Trophoblast cell (in vitro differentiated cells and primary cell): ENCODE data around the gene CTNNA1.

Source experiments
- DNase-seq, 2 donors: peaks; one replicate each; pipeline ENCODE4 v3.0.0-alpha.2; 2016
- H2AFZ ChIP-seq: 2 replicates; pipeline ENCODE4 v1.6.1; 2013; ENCODE audit warnings: low read length, moderate library complexity, mild to moderate bottlenecking; ENCODE audit not compliant: insufficient read depth, poor library complexity
- H2AK5ac ChIP-seq: 2 replicates; pipeline ENCODE4 v1.6.1; 2013; ENCODE audit warnings: mild to moderate bottlenecking, low read length
- H2BK120ac ChIP-seq: 2 replicates; pipeline ENCODE4 v1.6.1; 2013; ENCODE audit warnings: low read length, mild to moderate bottlenecking, moderate library complexity; ENCODE audit not compliant: insufficient read depth, poor library complexity
- H2BK12ac ChIP-seq: 2 replicates; pipeline ENCODE4 v1.6.1; 2013; ENCODE audit warnings: mild to moderate bottlenecking, low read length, moderate library complexity
- H2BK5ac ChIP-seq: 2 replicates; pipeline ENCODE4 v1.6.1; 2013; ENCODE audit warnings: low read length, low read depth, moderate library complexity, mild to moderate bottlenecking; ENCODE audit not compliant: poor library complexity
- H3K14ac ChIP-seq: 2 replicates; pipeline ENCODE4 v1.6.1; 2013; ENCODE audit warnings: mild to moderate bottlenecking, low read length
- H3K18ac ChIP-seq: 2 replicates; pipeline ENCODE4 v1.6.1; 2013; ENCODE audit warnings: mild to moderate bottlenecking, low read length
- H3K23ac ChIP-seq: 2 replicates; pipeline ENCODE4 v1.6.1; 2013; ENCODE audit warnings: low read length
- H3K27ac ChIP-seq: 2 replicates; pipeline ENCODE4 v1.5.1; 2013; ENCODE audit warnings: low read depth, mild to moderate bottlenecking, inconsistent platforms, low read length, moderate library complexity
- H3K27me3 ChIP-seq: 2 replicates; pipeline ENCODE4 v1.6.1; 2013; ENCODE audit warnings: inconsistent platforms, mild to moderate bottlenecking, low read length, moderate library complexity; ENCODE audit not compliant: insufficient read depth
- H3K36me3 ChIP-seq, 2 experiments: 1 replicate in 1 of 2; 2 replicates in 1 of 2; pipeline ENCODE4 v1.6.1; 2013; ENCODE audit warnings: low read length in 2 of 2, mild to moderate bottlenecking in 2 of 2, moderate library complexity in 1 of 2; ENCODE audit not compliant: insufficient read depth in 2 of 2, control insufficient read depth in 1 of 2
- H3K4ac ChIP-seq: 2 replicates; pipeline ENCODE4 v1.6.1; 2013; ENCODE audit warnings: low read depth, mild to moderate bottlenecking, low read length, moderate library complexity
- H3K4me1 ChIP-seq, 2 experiments: 1 replicate in 1 of 2; 2 replicates in 1 of 2; pipeline ENCODE4 v1.6.1; 2013; ENCODE audit warnings: low read length in 2 of 2, mild to moderate bottlenecking in 2 of 2, moderate library complexity in 1 of 2; ENCODE audit not compliant: insufficient read depth in 2 of 2, control insufficient read depth in 1 of 2
- H3K4me2 ChIP-seq: 2 replicates; pipeline ENCODE4 v1.6.1; 2013; ENCODE audit warnings: inconsistent platforms, mild to moderate bottlenecking, low read length, moderate library complexity
- H3K4me3 ChIP-seq: 2 replicates; pipeline ENCODE4 v1.5.1; 2013; ENCODE audit warnings: mild to moderate bottlenecking, low read depth, low read length, inconsistent platforms
- H3K79me1 ChIP-seq: one replicate; pipeline ENCODE4 v1.6.1; 2013; ENCODE audit warnings: low read length
- H3K79me2 ChIP-seq: 2 replicates; pipeline ENCODE4 v1.6.1; 2013; ENCODE audit warnings: low read length, mild to moderate bottlenecking; ENCODE audit not compliant: control insufficient read depth, insufficient read depth, poor library complexity
- H3K9ac ChIP-seq: 2 replicates; pipeline ENCODE4 v1.6.1; 2013; ENCODE audit warnings: mild to moderate bottlenecking, low read length
- H3K9me3 ChIP-seq: 2 replicates; pipeline ENCODE4 v1.6.1; 2013; ENCODE audit warnings: low read depth, mild to moderate bottlenecking, control low read depth, inconsistent platforms, low read length; ENCODE audit not compliant: insufficient read depth
- H4K12ac ChIP-seq: 2 replicates; pipeline ENCODE4 v1.6.1; 2013; ENCODE audit warnings: low read depth, mild to moderate bottlenecking, low read length, moderate library complexity
- H4K8ac ChIP-seq: 2 replicates; pipeline ENCODE4 v1.6.1; 2013; ENCODE audit warnings: low read depth, mild to moderate bottlenecking, low read length, moderate library complexity
- H4K91ac ChIP-seq: one replicate; pipeline ENCODE4 v1.6.1; 2013; ENCODE audit warnings: low read depth, mild to moderate bottlenecking, low read length, moderate library complexity
- WGBS: extraction: QIAGEN DNeasy Blood & Tissue Kit; methylation state at CpG from one replicate; pipeline ENCODE4 v1.1.7; 2013; ENCODE audit warnings: missing lambda C conversion rate; ENCODE audit not compliant: insufficient read length, insufficient coverage; ENCODE audit errors: extremely low coverage; 5-methylcytosine and 5-hydroxymethylcytosine counted together

CTNNA1 gene

DNA sequence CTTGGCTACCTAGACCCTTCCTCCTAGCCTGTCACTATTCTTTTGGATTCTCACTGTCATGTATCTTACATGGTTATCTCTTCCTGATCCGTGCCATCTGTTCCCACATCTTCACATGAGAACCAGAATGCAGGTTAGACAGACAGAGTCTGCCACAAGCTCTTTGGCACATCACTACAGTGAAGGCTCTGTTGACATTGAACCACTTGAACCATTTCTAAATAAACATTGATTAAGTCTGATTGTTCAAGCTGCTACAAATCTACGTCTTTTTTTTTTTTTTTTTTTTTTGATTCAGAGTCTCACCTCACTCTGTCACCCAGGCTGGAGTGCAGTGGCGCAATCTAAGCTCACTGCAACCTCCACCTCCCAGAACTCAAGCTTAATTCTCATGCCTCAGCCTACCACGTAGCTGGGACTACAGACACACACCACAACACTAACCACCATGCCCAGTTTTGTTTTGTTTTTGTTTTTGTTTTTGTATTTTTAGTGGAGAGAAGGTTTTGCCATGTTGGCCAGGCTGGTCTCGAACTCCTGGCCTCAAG, 207.0 kb downstream of the CTNNA1 start:
- Histone ChIP-seq H3K14ac (no peak overlapping the region), H2BK120ac (no peak overlapping the region), H4K91ac (no peak overlapping the region), H3K79me2 (no peaks in the 10 kb centered on the region), H4K8ac (no peak overlapping the region), H3K27me3 (no peaks in the 10 kb centered on the region), H3K4ac (no peak overlapping the region), H3K9me3 (no peaks in the 10 kb centered on the region), H3K9ac (no peak overlapping the region), H3K4me1 (peaks cover 12 to 17% of the 10 kb centered on the region in 2 experiments), H3K18ac (no peak overlapping the region), H2AFZ (no peak overlapping the region), H3K23ac (no peak overlapping the region), H3K79me1 (peaks cover 11% of the 10 kb centered on the region), H3K27ac (no peak overlapping the region), H3K36me3 (no peaks in the 10 kb centered on the region), H2BK12ac (no peak overlapping the region), H2BK5ac (no peak overlapping the region), H3K4me2 (no peak overlapping the region), H3K4me3 (no peak overlapping the region), H4K12ac (no peak overlapping the region), H2AK5ac (no peak overlapping the region)
- no CpG with 5 or more reads among the region's 5 CpGs for WGBS
- DNase-seq, result no peak

DNA sequence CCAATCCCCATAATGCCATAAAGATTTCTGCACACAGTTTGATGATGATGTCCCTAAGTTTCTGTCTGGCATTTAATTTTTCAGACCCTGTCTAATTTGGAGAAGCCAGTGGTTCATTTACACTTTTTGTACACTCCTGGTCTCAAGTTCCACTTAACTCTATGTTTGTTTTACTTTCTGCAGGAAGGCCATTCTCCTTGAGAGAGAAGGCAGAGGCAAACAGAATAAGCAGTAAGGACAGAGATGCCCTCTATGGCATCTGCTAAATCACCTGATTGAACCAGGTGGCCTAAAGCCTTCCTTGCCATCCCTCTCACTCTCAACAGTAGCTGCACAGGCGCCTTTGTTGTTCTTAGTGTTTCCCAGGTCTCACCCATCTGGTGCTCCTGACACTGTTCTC, 208.0 kb downstream of the CTNNA1 start:
- Histone ChIP-seq H3K27me3 (no peaks in the 10 kb centered on the region), H2BK12ac (no peak overlapping the region), H2BK120ac (no peak overlapping the region), H4K8ac (no peak overlapping the region), H3K9me3 (no peaks in the 10 kb centered on the region), H4K12ac (no peak overlapping the region), H3K4me1 (peaks cover 12 to 17% of the 10 kb centered on the region in 2 experiments), H2AK5ac (no peak overlapping the region), H3K27ac (no peak overlapping the region), H3K4ac (no peak overlapping the region), H3K9ac (no peak overlapping the region), H3K4me3 (no peak overlapping the region), H3K79me2 (no peaks in the 10 kb centered on the region), H3K36me3 (no peaks in the 10 kb centered on the region), H4K91ac (no peak overlapping the region), H3K14ac (no peak overlapping the region), H3K18ac (no peak overlapping the region), H3K23ac (no peak overlapping the region), H3K4me2 (no peak overlapping the region), H2BK5ac (no peak overlapping the region), H2AFZ (no peak overlapping the region), H3K79me1 (peaks cover 13% of the 10 kb centered on the region)
- no CpG with 5 or more reads among the region's 1 CpG for WGBS
- no peak for DNase-seq

DNA sequence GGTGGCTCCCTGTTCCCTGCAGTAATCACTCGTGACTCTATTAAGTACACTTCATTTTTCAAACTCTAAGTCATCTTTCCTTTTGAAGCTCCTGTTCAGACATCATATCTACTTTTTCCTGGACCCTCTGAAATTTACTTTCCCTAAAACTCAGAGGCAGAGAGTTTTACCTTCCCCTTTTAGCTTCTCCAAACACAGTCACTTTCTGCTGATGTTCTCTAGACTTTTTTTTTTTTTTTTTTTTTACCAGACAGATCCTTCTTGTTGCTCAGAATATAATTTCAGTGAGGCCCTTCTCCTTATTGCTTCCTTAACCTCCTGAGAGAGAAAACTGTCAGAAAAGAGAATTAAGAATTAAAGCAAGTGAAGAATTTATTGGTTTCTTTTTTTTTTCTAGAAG, 208.5 kb downstream of the CTNNA1 start:
- H4K91ac ChIP-seq, result no peak overlapping the region
- no peak overlapping the region for H2AFZ ChIP-seq
- H3K9ac ChIP-seq, result no peak overlapping the region
- H3K27ac ChIP-seq, result no peak overlapping the region
- no peak for DNase-seq
- H3K4me1 ChIP-seq, result peaks cover 12 to 17% of the 10 kb centered on the region in 2 experiments
- no peaks in the 10 kb centered on the region for H3K27me3 ChIP-seq
- no peak overlapping the region for H3K4me3 ChIP-seq
- H2BK5ac ChIP-seq, result no peak overlapping the region
- no peak overlapping the region for H2BK120ac ChIP-seq
- H3K18ac ChIP-seq, result no peak overlapping the region
- H3K14ac ChIP-seq, result no peak overlapping the region
- H3K79me1 ChIP-seq, result peaks cover 13% of the 10 kb centered on the region
- no peak overlapping the region for H3K4ac ChIP-seq
- no peak overlapping the region for H2AK5ac ChIP-seq
- no CpG with 5 or more reads among the region's 1 CpG for WGBS
- H3K4me2 ChIP-seq, result no peak overlapping the region
- no peak overlapping the region for H3K23ac ChIP-seq
- H3K36me3 ChIP-seq, result no peaks in the 10 kb centered on the region
- no peaks in the 10 kb centered on the region for H3K79me2 ChIP-seq
- H2BK12ac ChIP-seq, result no peak overlapping the region
- H4K12ac ChIP-seq, result no peak overlapping the region
- no peak overlapping the region for H4K8ac ChIP-seq
- no peaks in the 10 kb centered on the region for H3K9me3 ChIP-seq

DNA sequence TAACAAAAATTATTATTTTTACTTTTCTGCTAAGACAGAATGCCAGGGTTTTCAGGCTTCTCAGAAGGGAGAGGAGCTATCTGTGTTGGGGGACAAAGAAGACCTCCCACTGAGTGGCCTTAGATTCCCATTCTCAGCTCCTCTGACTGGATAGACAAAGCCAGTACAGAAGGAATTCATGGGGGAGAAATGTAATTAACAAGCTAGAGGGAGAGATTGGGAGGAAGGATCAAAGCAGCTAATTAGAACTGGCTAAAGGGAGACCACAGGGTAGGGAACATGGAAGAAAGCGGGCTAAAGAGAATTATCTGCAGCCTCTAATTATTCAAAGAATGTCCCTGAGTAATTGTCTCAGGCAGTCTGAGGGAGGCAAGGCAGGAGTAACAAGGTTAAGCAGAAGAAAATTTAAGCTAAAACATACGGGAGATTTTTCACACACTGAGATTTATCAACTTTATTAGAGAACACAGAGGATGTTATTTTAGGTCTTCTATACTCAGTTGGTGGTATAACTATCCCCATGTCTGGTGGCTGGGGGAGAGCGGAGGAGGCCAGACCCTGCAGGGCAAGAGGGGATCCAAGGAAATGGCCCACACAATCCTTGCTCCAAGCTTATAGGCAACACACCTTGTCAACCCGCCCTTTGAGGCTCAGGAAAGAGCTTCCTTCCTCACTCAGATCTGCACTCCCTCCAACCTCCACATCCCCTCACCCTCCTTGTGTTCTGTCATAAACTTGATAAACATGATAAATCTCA, 209.6 kb downstream of the CTNNA1 start:
- Histone ChIP-seq H3K4ac (no peak overlapping the region), H3K4me1 (peaks cover 12 to 17% of the 10 kb centered on the region in 2 experiments), H3K23ac (no peak overlapping the region), H3K4me2 (no peak overlapping the region), H3K4me3 (no peak overlapping the region), H2BK5ac (no peak overlapping the region), H4K91ac (peak overlapping the region; percentile 76), H2BK120ac (peak overlapping the region; percentile 75), H2AFZ (no peak overlapping the region), H2AK5ac (peak overlapping the region; percentile 79), H3K79me1 (peaks cover 13% of the 10 kb centered on the region), H3K14ac (peak overlapping the region; percentile 70), H4K12ac (peak overlapping the region; percentile 64), H3K9ac (no peak overlapping the region), H3K9me3 (no peaks in the 10 kb centered on the region), H4K8ac (peak overlapping the region; percentile 71), H3K27me3 (no peaks in the 10 kb centered on the region), H3K27ac (no peak overlapping the region), H3K36me3 (no peaks in the 10 kb centered on the region), H3K79me2 (no peaks in the 10 kb centered on the region), H2BK12ac (peak overlapping the region; percentile 71), H3K18ac (peak overlapping the region; percentile 44)
- no CpG with 5 or more reads among the region's 4 CpGs for WGBS
- peak in 1 of 2 donors; percentile 50 for DNase-seq
